Activated T-helper 1 cell treated with anti-CD3 and anti-CD28 coated beads, Interleukin-2, amount 50 U/mL, for 16 hours (primary cell): Measurements from ENCODE around the gene PROCA1.
"Not testable (repeated sequence)": the region's sequence is repeated elsewhere in the genome, so short reads cannot be mapped to it uniquely, and the experiment has no call there.

ENCODE experiments used
- DNase-seq, 2 donors: peaks; one replicate each; pipeline ENCODE4 v3.0.0-alpha.2; 2020; ENCODE audit warnings: low read depth in 1 of 2, low spot score in 1 of 2

Gene PROCA1

DNA sequence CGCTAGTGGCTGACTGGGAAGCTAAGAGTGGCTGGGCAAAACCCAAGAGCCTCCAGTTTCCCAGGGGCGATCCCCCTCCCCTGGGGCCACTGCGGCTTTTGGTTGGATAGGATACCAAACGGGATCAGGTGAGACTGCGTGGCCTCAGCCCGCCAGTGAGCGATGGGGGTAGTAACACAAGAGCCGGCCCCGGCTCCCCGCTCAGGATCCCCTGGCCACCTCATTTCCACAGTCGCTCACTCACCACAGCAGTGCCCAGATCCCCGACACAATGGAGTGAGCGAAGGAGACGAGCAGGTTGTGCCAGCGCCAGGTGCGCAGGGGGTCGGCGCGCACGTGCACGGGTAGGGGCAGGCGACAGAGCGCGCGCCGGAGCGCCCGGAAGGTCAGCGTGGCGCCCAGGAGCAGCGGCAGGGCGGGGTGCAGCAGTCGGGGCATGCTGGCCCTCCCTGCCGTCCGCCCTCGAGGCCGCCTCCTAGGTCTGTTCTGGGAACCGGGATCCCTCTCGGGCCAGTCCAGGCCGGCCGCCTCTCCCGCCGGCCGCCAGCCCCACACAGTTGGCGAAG lies 14.1 kb upstream of the PROCA1 start:
- DNase-seq: no peak

DNA sequence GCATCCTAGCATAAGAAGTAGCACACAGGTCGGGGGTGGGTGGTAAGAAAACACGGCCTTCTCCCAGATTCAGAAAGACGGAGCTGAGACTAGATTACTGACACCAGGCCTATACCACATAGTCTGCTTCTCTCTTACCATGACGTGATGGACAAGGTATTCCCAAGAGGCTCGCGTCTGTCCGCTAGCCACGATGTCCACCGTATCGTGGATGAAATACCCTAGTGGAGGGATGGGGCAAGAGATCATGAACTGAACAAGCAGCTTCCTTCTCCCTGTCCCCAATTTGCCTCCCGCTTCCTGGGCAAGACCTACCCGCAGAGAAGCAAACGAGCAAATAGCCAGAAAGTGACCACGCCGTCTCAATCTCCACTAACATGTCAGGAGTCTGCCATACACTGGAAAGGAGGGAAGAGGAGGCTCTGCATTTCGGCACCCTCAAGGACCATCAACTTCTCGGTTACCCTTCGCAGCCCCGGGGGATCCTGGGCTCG lies 13.5 kb upstream of the PROCA1 start:
- no peak for DNase-seq

DNA sequence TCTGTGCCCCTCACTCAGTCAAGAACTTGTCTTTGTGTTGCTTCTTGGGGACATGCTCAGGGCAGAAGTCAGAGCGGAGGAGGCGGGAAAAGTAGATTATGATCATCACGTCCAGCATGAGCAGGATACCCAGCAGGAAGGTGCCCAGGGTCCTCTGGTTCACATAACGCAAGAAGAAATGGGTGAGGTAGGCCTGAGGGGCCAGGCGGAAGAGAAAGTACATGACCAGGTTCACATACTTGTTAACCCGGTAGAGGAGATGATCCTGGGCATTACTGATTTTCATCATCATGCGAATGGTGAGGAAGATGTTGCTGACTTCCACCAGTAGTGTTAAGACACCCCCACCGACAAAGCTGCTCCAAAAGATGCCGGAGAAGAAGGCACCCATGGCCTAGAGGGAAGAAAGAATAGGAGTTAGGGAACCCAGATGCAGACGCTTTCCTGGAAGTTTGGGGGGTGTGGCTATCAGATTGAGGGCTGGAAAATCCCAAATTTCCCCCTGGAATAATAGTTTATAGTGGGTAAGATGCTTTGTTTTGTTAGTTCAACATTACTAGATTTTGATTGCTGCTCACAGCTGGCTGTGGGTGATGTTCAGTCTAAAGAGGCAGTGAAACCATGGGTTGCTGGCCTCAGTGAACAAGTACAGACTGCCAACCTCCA lies 12.9 kb upstream of the PROCA1 start:
- DNase-seq: no peak

DNA sequence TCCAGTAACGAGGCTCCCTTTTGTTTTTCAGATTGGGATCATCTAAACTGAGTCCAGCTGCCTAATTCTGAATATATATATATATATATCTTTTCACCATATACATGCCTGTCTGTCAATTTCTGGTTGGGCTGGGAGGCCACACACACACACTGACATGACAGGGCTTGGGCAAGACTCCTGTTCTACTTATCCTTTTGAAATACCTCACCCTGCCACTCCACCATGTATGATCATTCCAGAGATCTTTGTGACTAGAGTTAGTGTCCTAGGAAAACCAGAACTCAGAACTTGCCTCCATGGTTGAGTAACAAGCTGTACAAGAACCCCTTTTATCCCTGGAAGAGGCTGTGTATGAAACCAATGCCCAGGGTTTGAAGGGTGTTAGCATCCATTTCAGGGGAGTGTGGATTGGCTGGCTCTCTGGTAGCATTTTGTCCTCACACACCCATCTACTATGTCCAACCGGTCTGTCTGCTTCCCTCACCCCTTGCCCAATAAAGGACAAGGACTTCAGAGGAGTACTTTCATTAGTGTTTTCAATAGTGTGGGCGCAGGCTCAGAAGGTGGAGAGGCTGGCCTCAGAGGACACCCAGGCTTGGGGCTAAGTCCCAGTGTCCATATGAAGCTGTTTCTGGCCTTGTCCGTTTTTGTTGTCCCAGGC lies 12.3 kb upstream of the PROCA1 start:
- DNase-seq: not testable (repeated sequence)

DNA sequence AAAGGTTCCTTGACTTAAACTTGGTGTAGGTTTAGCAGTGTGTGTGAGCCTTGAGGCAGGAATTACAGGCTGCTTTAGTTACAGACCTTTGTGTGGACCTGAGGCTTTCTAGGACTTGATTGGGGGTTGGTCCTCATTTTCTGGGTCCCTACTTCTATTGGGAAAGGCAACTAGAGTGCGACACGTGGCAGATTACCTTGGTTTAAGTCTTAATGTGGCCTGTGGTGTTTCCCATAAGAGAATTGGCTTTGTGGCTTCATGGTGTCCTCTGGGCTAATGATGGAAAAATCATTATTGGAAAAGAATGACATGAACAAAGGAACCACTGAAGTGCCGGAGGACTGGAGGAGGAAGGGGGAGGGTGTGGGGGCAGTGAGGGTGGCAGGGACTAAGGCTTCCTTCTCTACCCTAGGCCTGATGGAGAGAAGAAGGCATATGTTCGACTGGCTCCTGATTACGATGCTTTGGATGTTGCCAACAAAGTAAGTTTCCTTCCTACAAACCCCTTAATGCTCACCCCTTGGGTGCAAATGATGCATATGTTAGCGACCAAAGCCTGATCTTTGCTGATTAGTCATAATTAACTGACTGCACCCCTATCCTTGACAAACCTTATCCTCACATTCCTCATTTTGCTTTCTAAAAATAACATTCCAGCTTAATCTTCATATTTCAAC lies 11.6 kb upstream of the PROCA1 start:
- DNase-seq: no peak

DNA sequence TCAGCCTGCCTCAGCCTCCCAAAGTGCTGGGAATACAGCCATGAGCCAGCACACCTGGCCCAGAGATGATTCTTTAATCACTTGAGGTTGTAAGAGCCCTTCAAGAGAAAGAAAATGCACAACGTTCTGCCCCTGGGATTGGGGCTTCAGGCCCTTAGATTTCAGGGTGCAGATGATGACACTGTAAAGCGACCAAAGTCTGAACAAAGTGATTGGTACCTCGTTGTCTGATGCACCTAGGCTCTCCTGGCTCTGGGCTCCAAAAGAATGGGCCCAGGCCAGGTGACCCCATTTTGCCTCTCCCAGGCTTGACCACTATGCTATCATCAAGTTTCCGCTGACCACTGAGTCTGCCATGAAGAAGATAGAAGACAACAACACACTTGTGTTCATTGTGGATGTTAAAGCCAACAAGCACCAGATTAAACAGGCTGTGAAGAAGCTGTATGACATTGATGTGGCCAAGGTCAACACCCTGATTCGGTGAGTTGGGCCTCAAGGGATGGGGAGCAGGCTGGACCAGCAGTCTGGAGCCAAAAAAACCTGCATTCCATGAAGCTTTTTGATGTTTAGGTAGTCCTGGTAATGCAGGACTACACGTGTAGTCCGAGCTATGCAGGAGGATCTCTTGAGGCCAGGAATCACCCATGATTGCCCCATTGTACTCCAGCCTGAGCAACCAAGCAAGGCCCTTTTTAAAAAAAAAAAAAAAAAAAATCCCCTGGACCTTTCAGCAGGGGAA lies 10.9 kb upstream of the PROCA1 start:
- DNase-seq: no peak

DNA sequence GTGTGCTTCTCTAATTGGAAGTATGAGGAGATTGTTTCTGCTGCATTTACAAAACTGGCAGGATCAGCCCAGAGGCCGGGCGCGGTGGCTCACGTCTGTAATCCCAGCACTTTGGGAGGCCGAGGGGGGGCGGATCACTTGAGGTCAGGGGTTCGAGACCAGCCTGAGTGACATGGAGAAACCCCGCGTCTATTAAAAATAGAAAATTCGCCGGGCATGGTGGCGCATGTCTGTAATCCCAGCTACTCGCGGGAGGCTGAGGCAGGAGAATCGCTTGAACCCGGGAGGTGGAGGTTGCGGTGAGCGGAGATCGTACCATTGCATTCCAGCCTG lies 9.3 kb upstream of the PROCA1 start:
- DNase-seq: not testable (repeated sequence)

DNA sequence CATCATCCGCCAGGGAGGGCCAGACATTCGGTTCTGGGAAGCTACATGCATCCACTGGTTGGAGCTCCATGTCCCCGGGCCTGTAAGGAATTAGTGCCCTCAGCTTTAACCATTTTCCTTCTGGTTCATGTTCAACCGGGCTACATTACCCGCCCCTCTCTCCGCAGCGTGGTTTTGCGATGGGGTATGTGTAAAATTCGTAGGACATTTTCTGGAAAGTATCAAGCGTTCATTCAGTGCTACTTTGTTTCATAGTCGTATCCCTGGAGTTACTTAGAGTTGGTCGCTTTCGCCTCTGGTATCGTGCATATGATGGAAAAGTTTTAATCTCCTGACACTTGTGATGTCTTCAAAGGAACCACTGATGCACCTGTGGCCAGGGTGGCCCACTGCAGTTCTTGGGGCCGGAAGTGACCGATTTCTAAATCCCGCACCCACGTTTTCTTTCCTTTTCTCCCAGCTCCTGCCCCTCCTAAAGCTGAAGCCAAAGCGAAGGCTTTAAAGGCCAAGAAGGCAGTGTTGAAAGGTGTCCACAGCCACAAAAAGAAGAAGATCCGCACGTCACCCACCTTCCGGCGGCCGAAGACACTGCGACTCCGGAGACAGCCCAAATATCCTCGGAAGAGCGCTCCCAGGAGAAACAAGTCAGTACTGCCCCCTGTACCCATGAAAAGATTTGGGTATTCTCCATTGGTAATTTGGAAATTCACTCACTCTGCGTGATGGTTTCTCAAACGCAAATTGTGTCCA lies 8.7 kb upstream of the PROCA1 start:
- DNase-seq: no peak

DNA sequence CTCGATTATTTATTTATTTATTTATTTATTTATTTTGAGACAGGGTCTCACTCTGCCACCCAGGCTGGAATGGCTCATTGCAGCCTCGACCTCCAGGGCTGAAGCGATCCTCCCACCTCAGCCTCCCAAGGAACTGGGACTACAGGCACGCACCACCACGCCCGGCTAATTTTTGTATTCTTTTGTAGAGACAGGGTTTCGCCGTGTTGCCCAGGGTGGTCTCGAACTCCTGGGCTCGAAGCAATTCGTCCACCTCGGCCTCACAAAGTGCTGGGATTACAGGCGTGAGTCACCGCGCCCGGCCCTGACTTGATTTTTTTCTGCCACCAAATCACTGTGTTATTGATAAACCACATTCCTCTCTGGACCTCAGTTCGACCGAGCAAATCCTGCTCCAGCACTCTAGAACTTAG lies 7.3 kb upstream of the PROCA1 start:
- DNase-seq: no peak

DNA sequence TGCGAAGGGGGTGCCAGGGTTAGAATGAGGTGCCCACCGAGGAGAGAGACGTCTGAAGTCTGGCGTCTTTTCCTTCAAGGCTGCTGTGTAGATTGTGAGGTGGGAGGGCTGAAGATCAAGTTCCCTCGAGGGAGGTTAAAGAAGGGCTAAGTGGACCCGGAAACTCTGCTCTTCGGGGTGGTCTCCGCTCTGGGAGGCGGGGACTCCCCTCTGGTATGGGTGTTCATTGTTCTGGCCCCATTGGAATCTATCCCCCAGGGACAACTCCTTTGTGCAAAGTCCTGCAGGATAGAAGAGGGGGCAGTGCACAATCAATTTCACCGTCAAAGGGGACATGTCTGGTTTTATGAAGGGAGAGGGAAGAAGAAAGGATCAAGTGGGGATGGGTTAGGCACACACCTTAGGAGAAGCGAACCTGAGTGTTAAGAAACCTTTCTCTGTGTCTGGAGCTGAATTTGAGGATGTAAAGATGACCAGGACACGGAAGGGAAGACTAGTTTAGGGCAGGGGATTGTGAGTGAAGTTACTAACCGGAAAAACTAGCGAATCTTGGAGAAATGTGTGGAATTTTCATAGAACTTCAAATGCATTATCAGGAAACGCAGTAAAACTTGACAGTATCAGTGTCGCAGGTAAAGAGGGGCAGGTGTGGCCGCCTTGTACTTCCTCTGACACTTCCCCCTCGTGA lies 6.8 kb upstream of the PROCA1 start:
- no peak for DNase-seq

DNA sequence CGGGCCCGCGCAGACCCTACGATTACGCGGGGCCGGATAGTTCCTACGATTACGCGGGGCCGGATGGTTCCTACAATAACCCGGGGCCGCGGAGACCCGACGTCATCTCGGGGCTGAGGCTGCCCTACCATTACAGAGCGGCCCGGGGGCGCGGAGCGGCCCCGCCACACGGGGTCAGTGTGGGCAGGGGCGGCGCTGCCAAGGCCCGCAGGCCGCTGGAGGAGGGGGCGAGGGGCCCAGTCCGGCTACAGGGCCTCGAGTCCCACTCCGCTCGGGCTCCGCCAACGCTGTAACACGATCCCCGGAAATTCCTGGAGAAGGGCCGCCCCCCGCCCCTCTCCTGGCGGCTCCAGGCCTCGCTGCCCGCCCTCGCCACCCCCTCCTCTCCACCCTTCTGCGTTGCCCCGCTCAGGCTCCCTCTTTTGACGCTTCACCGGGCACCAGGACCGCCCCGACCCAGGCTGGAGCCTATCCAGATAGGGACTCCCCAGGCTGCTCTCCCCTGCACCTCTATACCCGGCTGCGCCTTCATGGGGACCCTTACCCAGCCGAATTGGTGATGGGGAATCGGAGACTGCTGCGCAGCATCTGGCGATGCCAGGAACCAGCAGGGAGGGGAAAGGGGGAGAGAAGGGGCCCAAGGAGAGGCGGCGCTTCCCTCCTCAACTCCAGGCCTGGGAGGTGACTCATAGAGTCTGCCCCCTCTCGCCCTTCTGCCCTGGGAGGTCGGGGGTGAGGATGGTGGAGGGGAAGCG lies 6.1 kb upstream of the PROCA1 start, which contains the start of gene RAB34:
RAB34 (minus strand) TSS at position 291 of the 755 bp plus-strand sequence. CDS start 602 bp downstream, outside the sequence.
- DNase-seq: no peak

DNA sequence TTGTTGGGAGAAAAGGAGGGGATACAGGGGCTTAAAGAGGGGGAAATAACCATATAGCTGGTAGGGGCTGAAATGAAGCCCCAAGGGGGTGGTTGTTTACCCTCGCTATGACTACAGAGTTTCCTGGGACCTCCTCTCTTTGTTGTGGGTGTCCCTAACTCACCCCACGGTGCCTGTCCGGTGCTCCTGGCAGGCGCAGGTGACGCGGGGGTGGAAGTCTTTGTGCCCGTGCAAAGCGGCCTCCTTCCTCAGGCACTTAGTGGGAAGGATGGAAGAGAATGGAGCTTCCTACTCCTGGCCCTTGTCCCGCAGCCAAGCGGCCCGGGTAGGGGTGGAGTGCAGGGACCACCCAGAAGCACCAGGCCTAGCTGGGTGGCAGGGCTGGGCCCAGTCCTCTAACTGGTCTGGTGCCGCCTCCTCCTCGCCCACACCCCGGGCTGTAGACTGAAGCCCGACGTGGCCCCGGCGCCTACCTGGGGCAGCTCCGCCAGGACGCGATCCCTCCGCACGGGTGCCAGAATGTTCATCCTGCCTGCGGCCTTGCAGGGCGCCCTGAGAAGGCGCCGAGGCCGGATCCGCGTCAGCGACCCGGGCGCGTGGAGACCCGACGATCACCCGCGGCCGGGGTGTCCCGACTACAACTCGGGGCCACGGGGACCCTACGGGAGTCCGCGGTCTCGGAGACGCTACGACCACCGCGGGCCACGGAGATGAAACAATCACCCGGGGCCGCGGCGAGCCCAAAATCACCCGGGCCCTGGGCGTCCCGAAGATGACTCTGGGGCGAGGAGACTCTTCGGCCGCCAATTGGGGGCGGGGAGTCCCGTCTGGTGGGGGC lies 5.3 kb upstream of the PROCA1 start:
- no peak for DNase-seq

DNA sequence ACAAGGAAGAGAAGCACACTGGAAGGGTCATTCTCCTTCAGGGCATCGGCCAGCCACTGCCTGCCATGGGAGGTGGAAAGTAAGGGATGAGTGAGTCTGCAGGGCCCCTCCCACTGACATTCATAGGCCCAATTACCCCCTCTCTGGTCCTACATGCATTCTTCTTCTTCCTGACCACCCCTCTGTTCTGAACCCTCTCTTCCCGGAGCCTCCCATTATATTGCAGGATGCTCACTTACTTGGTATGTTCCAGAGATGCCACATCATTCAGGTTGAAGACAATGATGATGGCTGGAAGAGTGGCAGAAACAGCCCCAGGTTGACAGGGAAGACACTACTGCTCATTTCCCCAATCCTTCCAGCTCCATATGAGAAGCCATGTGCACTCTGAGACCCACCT lies 3.5 kb upstream of the PROCA1 start:
- DNase-seq: no peak

DNA sequence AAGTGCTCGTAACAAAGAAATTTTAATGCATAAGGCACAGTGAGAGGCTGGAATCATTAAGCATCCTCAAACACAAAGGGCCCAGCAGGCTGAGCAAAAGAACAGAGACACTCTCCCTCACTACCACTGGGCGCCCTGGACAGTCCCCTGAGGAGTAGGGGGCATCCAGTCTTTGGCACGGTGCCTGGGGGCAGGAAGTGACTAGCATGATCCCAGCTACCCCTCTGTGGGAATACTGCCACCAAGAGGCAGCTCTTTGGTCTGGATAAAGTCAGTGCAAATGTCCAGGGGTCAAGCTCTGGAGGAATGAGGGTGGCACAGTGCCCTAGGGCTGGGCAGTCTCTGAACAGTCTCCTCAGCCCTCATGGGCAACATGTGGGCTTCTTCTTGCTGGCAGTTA lies 2.6 kb upstream of the PROCA1 start:
- DNase-seq: no peak

DNA sequence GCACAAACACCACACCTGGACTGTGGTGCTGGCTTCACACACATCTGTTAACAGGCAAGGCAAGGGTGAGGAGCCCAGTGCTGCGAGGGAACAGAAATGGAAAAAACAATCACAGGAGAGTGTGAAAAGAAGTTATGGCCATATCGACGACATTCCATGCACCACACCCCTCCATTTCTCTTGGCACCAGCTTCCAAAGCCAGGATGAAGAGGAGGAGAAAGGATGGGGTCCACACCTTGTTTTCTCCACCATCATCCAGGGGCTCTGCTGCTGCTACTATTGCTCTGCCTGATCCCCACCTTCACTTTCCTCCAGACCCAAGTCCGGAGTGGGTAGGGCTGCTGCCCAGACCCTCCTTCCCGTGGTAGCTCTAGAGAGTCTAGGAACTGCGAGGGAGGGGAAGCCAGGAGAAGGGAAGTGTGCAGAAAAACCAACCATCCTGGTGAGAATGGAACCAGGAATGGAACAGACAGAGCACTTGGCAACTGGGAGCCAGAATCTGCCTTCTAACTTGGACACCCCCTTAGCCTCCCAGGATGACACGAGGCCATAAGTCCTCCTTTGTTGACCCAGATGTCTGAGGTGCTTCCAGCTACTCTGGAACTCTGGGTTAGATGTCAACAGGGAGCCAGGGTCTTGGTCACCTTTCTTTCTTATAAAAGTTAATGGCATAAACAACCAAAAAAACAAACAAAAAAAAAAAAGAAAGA lies 1.2 kb upstream of the PROCA1 start:
- DNase-seq: no peak

DNA sequence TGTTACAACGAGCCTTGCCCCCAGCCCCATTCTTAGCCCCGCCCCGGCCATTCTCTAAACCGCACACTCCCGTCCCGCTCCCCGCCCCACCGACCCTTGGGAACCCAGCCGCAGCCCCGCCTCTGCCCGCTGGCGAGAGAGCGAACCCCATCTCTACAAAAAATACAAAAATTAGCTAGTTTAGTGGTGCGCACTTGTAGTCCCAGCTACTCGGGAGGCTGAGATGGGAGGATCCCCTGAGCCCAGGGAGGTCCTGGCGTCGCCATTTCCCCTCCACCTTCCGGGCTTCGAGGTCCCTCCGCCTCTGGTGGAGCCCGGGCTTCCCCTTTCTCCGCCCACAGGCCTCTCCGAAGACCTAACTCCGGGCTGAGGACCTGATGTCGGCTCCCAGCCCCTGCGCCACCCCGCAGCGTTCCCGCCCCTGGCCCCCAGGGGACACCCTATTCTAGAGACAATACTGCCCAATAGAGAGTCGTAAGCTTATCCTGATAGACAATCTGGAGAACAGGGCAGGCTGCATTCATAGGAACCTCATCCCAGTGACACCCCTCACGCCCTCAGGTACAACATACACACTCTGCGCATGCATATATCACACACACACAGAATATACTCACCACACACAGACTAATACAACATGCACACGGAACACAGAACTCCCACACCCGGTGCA lies 480 bp upstream of the PROCA1 start:
- DNase-seq: peak; percentile 34 to 51
